ACHN (cell line): ENCODE measurements around the gene FANCE.

Source experiments
- DNase-seq: peaks from one replicate; pipeline ENCODE4 v3.0.0-alpha.2; 2015
- in situ Hi-C: cut with HindIII; loops from 2 replicates; pipeline ENCODE4 v1.10.0; 2017; ENCODE audit warnings: low sequenced_read_pairs, low pct_ligation_motif_present, low pct_unique_long_range_greater_than_20kb

FANCE gene

DNA sequence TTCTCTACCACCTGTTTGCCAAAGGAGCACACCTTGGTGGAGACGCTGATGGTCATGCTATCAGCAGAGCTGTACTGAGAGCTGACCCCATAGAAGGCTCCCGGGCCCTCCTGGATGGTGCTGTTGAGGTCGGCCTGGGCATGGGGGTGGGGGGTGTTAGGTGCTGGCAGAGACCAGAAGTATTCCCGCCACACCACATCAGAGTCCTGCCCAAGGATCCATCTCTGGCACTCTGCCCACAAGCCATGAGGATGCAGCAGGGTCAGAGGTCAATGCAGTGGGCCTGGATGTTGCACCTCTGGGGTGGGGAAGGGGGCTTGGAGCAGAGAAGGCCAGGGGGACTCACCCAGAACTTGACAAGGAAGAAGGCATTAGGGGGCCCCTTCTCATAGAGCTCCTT, 23.4 kb downstream of the FANCE start:
- no peak for DNase-seq
- in situ Hi-C loops: no loop called here

DNA sequence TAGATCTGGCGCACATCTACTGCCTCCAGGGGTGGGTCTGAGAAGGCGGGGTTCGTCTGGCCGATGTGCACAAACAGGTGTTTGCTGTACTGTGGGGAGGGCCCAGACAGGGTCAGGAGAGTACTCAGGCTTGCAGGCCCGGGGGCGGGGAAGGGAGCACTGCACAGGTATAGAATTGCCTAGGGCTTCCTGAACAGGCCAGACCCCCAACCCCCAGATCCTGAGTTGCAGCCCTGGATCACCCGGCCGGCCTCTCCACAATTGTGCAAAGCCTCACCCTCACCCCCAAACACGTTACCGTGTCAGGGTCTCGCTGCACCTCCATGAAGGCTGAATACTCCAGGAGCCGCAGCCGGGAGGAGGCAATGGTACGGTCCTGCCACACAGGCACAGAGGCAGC, 23.9 kb downstream of the FANCE start:
- in situ Hi-C loops: no loop called here
- no peak for DNase-seq

DNA sequence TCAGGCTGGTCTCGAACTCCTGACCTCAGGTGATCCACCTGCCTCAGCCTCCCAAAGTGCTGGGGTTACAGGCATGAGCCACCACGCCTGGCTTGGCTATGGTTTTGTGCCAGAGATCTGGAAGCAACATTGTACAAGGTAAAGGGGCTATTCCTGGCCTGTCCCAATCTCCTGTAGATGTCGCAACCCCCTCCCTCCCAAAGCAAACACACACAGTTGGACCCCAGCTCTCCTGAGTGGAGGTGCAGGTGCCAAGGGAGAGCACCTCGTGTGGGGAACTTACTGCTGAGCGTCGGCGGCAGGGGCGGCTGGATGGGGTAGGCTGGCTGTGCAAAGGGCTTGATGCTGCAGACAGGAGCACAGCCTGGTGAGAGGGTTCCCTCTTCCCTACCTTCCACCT, 24.9 kb downstream of the FANCE start:
- DNase-seq: no peak
- in situ Hi-C loops: no loop called here

DNA sequence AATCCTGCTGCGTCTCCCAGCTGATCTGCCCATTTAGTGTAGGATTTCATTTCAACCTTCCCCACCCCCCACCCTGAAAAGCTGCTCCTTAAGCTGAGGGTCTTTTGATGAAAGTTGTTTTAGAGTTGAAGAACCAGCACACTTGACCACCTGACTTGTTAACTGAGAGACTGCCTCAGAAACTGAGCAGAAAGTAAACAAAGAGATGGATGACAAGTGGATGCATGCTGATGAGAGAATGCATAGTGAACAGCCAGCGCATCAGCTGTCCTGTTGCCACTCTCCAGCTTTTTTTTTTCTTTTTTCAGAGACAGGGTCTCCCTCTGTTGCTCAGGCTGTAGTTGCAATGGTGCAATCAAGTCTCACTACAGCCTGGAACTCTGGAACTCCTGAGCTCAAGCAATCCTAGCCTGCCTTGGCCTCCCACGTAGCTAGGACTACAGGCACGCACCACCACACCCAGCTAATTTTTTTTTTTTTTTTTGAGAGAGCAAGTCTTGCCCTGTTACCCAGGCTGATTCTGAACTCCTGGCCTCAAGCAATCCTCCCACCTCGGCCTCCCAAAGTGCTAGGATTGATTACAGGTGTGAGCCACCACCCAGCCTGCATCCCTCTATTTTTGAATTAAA, 25.5 kb downstream of the FANCE start:
- in situ Hi-C loops: no loop called here
- DNase-seq: no peak

- in situ Hi-C loops: no loop called here
- DNase-seq: no peak
These were observed 26.1 kb downstream of the FANCE start for GRCh38 chr6:35478259-35478658.

DNA sequence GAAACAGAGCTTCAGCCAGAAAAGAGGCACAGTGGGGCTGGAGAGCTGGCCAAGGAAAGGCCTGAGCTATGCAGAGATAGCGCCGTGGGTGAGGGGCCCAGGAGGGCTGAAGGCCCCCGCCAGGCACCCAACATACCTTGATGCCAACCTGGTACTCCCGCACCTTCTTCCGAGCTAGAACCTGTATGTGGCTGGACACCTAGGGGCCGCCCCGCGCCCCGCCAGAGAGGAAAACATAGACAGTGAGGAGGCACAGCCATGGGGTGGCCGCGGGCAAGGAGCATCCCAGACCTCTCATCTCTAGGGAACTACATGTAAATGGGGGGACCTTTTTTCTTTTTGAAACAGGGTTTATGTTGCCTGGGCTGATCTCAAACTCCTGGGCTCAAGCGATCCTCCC, 28.0 kb downstream of the FANCE start:
- in situ Hi-C loops: no loop called here
- no peak for DNase-seq

DNA sequence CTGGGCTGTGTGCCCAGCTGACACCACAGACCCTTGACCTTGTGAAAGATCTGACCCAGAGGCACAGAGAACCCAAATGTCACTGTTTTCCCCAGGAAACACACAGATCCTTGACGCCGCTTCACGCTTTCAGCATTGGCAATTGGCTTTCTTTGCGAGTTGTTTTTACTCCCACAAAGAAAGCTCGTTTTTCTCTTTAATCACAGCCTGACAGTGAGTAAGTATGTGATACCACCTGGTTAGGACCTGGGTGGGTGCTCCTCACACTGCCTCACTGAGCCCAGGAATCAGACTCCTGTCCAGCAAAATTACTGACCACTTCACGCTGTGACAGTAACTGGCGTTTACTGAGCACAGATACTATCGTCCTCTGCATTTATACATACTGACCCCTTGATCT, 29.1 kb downstream of the FANCE start:
- in situ Hi-C loops: no loop called here

DNA sequence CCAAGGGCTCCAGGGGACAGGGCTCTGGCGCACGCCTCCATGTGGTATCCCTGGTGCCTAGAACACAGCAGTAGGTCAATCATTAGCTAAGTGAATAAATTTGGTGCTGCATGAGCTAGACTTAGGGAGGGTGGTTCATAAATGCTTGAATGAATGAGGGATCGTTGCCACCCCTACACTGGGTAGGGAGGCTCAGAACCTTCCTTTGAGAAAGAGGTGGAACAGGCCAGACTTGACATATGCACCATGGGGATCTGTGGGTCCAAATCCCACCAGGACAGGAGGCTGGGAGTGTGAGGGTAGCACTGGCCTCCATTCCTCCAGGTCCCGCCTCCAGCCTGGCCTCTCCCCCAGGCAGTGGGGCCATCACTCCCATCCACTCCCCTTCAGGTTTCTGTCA, 30.9 kb downstream of the FANCE start:
- in situ Hi-C loops: no loop called here
- DNase-seq: no peak

More for the DNA sequence above, 29.1 kb downstream of the FANCE start:
- no peak for DNase-seq

DNA sequence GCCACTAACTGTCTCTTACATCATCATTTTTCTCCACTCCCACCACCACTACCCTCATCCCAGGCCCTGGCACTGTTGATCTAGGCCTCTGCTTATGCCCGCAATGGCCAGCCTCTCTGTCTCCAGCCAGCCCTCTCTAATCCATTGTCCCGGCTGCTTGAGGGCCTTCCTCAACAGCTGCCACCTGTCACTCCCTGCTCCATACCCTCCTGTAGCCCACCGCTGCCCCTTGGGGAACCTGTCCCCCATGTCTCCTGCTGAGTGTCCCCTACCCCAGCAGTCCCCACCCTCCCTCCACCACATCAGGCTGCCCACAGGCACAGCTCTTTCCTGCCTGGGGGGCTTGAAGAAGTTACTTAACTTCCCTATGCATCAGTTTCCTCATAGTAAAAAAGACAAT, 31.4 kb downstream of the FANCE start:
- no peak for DNase-seq
- in situ Hi-C loops: no loop called here

DNA sequence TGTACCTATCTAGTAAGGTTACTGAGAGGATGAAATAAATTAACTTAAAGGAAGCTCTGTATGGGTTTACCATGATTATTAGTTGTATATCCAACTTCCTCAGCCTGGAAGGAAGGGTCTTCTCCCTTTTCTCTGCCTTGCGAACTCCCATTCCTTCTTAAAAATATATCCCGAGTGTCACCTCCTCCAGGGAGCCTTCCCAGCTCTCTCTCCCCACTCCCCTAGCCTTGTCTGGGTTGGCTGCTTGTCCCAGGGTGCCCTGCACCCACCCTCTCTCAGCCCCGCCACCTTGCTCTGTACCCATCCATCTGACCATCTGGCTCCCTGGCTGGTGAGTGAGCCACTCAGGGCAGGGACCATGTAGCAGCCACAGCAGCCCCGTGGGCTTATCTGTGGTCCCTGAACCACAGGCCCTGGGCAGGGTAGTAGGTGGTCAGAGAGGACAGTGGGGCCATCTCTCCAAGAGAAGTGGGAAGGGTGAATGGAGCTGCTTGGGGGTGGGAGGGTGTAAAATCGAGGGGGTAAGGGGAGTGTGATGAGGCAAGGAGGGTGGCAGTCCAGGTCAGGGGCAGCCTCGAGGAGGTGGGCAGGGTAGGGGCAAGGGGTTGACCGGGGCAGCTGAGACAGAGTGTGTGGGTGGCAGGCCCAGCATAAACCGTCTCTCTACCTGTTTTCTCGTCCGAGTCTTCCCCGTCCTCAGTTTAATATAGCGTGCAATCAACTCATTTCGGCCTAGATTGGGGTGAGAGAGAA, 31.9 kb downstream of the FANCE start:
- DNase-seq: no peak
- in situ Hi-C loops: no loop called here

DNA sequence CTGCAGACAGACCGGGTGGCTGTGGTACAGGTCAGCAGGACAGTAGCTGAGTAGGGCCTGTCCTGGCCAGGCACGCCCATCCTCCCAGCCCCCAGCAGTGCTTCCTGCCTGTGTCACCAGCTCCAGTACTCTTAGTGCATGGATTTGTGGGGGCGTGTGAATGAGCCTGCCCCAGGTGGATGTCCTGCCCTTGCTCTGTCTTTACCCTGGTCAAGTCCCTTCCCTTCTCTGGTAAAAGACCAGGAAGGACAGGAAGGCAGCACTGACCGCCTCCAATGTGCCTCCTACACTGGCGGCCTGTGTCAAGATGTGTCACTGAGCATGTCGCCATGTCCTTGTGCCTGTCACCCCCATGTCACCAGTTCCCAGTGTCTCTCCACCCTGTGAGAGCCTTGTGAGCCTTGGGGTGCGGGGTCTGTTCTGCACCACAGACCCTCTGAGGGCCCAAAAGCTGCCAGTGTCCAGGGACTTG, 32.8 kb downstream of the FANCE start:
- no peak for DNase-seq
- in situ Hi-C loops: no loop called here

GRCh38 chr6:35485402-35485877, 33.3 kb downstream of the FANCE start:
- peak; percentile 74 for DNase-seq
- in situ Hi-C loops: no loop called here

GRCh38 chr6:35486005-35486925, 34.1 kb downstream of the FANCE start:
- in situ Hi-C loops: no loop called here

DNA sequence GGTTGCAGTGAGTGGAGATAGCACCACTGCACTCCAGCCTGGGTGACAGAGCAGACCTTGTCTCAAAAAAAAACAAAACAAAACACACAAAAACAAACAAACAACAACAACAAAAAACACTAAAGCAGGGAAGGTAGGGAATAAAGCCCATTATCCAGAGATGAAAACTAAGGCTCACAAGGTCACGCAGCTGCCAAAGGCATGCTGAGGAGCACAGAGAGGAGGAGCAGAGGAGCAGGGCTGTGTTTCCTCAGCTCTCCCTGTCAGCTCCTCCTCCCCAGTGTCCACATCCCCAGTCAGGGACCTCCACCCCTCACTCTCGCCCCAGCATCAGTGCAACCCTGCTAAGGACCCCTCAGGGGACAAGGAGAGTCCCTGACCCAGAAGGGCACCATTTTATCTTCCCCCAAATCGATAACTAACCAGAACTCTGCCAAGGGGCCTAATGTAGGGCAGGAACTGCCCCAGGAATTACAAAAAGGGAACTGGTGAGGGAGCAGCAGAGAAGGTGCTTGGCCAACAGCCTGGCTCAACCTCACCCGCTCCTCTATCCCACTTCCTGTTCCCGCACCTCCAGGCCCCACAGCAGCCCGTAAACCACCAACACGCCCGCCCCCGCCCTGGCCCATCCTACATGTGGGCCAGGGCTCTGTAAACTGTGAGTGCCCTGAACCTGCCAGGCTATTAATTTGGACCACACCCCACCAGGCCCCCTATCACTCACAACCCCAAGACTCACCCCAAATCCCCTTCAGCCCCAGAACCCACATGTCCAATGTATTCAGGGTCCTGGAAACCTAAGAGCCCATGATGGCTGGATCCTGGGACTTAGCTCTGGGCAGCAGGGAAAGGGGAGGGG, 35.7 kb downstream of the FANCE start:
- in situ Hi-C loops: no loop called here
- no peak for DNase-seq

More at GRCh38 chr6:35486005-35486925, 34.1 kb downstream of the FANCE start:
- DNase-seq: no peak

DNA sequence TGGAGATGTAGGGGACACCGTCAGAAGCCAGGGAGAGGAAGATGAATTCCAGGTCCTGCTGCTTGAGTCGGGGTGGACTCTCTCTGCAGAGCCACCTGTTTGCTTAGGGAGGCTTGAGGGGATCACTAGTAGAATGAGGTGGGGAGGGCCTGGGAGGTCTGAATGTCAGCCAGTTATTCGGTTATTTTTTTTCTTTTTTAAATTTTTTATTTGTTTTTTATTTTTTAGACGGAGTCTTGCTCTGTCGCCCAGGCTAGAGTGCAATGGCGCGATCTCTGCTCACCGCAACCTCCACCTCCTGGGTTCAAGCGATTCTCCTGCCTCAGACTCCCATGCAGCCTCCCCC, 36.4 kb downstream of the FANCE start:
- in situ Hi-C loops: no loop called here

DNA sequence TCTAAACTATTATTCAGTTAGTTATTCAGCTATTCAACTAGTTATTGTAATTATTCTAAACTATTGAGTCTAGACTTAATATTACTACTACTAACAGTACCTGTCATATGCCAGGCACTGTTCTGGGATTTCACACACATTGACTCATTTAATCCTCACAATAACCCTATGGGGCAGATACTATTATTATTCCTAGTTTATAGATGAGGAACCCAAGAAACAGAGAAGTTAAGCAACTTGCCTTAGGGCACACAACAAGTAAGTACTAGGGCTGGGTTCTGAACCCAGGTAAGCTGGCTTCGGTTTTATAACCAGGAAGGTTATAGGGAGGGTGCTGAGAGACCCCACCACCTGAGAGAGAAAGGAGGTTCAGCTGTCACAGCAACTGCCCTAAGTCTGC, 36.9 kb downstream of the FANCE start:
- DNase-seq: no peak
- in situ Hi-C loops: no loop called here

More for the DNA sequence above, 36.4 kb downstream of the FANCE start:
- no peak for DNase-seq

DNA sequence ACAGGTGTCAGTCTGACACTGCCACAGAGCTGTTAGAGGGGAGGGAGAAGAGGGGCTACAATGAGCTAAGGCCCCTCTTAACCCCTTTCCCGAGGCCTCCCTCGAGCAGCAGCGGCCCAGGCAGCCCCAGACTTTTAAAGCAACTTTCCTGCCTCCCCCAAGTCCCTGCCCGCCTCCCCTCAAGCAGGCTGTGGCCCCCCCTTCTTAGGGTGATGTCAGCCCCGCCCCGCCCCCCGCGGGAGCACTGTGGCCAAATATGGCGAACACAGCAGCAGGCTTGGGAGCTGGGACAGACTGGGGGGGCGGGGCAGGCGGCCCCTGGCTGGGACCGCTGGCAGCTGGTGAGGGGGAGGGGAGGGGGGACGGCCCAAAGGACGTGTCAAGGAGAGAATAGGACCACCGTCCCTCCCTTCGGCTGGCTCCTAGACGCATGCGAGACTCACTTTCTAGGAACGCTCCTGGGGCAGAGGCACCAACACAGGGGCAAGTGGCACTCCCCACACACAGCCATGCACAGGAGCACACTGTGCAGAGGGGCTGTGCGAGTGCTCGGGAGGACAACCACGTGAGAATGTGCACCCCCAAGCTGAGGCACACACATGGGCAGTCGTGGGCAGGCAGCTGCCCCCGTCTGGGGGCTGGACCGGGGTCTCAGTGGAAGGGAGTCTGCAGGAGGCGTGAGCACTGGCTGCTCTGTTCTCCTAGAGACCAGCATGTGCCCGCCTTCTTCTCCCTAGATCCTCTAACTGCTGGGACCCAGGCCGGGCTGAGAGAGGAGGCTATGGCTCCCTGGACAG, 38.1 kb downstream of the FANCE start:
- in situ Hi-C loops: no loop called here
- no peak for DNase-seq
